Neural progenitor cell (in vitro differentiated cells): ENCODE measurements around the gene SPIRE2.

Experiments used
- CTCF ChIP-seq: fragments of 200-600 bp; sonication (generic); IDR thresholded peaks from 2 replicates; pipeline ENCODE4 v1.5.1; 2017; ENCODE audit warnings: antibody characterized with exemption, mild to moderate bottlenecking
- EZH2 ChIP-seq: fragments of 200-600 bp; sonication (generic); IDR thresholded peaks from 2 replicates; pipeline ENCODE4 v1.6.1; 2017; ENCODE audit warnings: antibody characterized with exemption, mild to moderate bottlenecking, moderate library complexity

DNA sequence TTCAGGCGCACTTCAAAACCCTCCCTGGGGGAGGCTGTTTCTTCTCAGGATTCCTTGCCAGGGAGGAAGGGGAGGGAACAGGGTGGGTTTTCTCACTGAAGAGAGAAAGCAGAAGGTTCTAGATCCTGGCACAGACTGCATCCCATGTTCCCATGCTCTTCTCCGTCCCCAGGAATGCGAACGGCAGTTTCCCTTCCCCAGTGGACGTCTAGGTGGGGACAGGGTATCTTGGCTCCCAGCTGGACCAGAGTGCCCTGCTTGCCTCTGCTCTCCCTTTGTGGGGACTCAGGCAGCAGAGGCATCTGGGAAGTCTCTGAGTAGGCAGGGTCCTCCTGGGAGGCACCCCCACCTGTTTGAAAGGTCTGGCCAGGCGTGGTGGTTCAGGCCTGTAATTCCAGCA, 42.2 kb downstream of the SPIRE2 start:
- no peak for TF ChIP-seq CTCF
- TF ChIP-seq EZH2 = no peak
